Stimulated activated CD8-positive, alpha-beta memory T cell treated with anti-CD3 and anti-CD28 coated beads, Interleukin-7, amount 100 ng/mL, for 1 hour (primary cell): ENCODE measurements around the gene UNC5A.

Experiments used
- DNase-seq, 2 donors: peaks; one replicate each; pipeline ENCODE4 v3.0.0-alpha.2; 2020; ENCODE audit warnings: low read depth in 2 of 2

Gene UNC5A

GRCh38 chr5:176897263-176897662 lies 86.9 kb downstream of the UNC5A start:
- DNase-seq: no peak

DNA sequence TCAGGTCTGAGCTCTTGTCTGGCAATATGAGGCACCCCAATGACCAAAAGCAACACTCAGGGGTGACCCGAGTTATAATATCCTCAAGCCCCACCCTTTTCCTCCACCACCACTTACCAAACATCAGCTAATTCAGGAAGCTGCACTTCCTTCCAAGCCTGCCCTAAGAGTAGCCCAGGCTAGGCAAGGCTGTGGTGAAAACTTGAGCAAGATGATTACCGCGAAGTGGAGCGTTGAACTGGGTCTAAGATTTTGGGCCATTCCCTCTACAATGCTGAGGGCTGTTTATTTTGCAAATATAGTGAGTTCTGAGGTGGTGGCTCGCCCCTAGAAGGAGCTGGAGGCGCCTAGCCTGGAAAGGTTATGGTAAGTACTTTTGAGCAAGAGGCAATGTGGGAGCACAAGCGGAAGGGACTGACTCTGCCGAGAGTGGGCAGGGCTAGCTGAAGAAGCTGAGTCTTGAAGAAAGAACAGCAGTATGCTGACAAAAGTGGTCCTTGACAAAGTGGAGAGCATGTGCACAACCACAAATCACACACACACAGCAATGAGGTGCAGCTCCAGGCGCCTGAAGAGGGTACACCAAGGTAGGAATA lies 89.0 kb downstream of the UNC5A start, which contains the start of gene HK3:
HK3 (minus strand) TSS at position 51 of the 596 bp plus-strand sequence. CDS start 3,187 bp downstream, outside the sequence.
- no peak for DNase-seq

GRCh38 chr5:176899946-176900779 lies 89.8 kb downstream of the UNC5A start:
- no peak for DNase-seq

- DNase-seq: no peak
Observed at GRCh38 chr5:176900780-176901204, 90.4 kb downstream of the UNC5A start.

GRCh38 chr5:176901260-176902101 lies 91.1 kb downstream of the UNC5A start:
- no peak for DNase-seq

GRCh38 chr5:176902102-176902814 lies 91.9 kb downstream of the UNC5A start:
- DNase-seq: no peak

DNA sequence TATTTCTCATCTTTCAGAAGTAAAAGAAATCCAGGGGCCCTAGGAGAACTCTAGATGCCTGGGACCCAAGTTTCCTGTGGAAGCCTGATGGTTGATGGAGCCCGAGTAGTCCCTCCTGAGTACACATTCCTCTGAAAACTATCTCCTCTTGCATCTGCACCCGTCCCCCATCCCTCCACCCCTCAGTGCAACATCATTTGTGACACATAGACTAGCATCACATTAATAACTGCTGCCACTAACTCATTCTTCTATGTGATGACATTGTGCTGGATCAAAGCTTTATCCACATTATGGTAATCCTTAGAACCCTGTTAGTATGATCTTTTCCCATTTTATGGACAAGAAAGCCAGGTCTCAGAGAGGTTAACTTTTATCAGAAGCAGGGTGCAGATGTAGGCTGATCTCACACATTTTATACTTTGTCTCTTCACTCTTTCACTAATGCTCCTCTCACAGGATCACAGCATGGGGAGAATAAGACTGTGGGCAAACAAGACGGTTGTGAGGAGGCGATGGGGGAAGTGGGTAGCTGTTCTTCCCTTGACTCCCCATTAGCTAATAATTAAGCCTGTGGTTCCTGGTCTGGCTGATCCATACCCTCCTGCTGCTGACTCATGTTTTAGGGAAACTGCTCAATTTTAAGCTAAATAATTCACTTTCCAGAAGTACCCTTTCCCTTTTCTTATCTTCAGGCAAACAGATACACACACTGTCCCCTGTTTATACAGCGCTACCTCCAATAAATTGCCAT lies 92.7 kb downstream of the UNC5A start:
- DNase-seq: no peak

DNA sequence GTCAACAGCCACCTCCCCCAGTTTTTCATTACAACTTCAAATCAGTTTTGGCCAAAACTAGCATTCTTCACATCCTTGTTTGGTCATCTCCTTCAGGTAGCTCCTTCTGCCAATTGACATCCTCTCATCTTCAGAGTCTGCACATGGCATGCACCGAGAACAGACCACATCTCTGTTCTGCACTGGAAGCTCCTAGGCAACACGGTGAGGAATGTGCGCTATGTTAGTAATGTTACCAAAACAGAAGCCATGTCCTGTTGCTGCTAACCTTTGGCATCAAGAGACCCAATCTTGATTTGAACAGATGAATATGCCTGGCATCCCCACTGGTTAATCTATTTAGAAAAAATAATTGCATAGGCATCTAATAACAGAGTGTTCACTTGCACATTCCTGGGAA lies 93.9 kb downstream of the UNC5A start:
- no peak for DNase-seq

DNA sequence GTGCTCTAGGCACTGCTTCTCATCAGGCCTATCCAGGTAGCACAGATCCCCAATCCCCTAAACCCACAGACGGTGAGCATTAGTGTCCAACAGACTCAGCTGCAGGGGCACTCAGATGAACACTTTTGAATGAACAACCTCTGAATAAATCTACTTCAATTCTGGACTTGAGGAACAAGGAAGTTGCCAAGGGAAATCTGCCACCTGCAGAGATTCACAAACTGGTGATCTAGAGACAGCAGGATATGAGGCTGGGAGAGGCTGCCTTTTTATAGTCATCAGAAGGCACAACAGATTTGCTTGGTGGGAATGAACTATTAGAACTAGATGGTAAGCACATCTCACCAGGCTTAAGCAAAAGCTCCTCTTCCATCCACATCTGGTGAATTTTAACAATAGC lies 95.8 kb downstream of the UNC5A start:
- DNase-seq: no peak

GRCh38 chr5:176906796-176907195 lies 96.4 kb downstream of the UNC5A start:
- DNase-seq: no peak

DNA sequence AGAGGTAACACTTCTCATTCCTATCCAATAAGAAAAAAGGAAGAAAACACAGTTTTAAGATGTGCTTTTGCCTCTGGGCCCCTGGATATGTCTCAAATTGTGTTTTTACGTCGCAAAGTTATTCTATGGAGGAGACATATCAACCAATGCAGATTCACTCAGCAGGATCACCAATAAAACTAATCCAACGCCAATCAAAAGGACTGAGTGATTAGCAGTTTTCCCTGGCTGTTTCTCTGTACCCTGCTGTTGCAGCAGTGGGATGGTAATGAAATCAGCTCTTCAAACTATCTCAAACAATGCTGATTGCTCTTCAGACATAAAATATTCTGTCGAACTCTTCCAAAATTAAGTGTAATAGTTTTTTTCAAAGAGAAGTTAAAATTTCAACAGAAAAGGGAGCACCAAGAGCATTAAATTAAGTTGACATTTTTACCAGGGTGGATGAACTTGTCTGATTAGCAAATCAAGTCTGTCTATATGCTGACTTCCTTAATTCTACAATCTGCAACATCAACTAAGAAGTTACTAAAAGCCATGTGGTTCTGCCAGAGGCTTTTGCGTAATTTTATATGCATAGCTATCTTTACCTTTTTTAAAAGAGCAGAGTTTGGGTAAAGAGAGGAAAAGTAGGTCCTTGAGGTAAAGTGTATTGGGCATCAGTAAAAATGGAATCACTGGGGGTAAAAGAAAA lies 98.5 kb downstream of the UNC5A start:
- no peak for DNase-seq

DNA sequence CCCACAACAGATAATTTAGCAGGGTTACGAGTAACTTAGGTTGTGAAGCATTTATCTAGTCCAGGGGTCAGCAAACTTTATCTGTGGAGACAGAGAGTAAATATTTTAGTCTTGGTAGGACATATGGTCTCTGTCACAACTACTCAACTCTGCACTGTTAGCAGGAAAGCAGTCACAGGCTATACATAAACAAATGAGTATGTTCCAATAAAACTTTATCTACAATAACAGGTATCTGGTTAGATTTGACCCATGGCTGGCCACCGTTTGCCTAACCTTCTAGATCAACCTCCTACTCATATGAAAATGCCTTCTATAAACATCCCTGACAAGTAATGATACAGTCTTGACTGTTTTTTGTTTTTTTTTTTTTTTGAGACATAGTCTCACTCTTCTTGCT lies 101.8 kb downstream of the UNC5A start:
- no peak for DNase-seq

GRCh38 chr5:176915906-176916305 lies 105.5 kb downstream of the UNC5A start:
- no peak for DNase-seq

- no peak for DNase-seq
Observed at GRCh38 chr5:176916337-176916736, 106.0 kb downstream of the UNC5A start.

DNA sequence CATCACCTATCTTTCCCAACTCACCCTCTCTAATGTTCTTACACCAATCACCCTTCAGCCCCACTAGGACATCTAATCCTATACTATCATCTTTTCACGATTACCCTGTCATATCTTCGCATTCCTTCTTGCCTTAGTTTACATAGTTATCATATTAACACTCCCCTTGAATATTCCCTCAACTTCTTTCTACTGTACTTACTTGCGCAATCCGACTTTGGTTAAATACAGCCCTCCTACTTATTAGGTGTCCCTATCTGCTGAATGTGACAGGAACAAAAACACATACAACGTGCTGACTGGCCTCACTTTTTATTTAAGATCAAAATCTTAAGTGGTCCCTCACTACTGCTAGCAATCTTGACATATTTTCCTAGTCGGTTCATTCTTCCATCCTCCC lies 108.3 kb downstream of the UNC5A start:
- DNase-seq: no peak

GRCh38 chr5:176921714-176922113 lies 111.4 kb downstream of the UNC5A start:
- no peak for DNase-seq

DNA sequence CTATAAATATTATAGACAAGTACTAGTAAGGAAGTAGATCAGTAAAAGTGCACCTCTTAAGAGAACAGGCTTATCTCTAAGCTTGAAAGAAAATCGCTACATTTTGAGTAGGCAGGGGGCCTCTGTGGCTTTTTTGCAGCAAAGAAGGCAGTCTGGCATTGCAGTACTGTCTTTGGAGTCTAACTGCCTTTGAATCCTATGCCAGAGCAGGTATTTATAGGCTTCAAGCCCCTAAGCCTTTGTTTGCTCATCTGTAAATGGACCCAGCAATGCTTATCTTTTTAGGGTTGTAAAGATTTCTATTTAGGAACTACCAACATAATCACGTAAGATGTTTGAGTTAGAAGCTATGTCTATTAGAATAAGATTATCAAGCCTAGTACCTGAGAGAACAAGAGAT lies 112.5 kb downstream of the UNC5A start:
- DNase-seq: no peak

- no peak for DNase-seq
Observed at GRCh38 chr5:176927562-176927961, 117.2 kb downstream of the UNC5A start.

GRCh38 chr5:176929654-176930053 lies 119.3 kb downstream of the UNC5A start:
- no peak for DNase-seq
